GM21717 (cell line): Measurements from ENCODE around the gene MAN1B1.
"Not testable (repeated sequence)": the region's sequence is repeated elsewhere in the genome, so short reads cannot be mapped to it uniquely, and the experiment has no call there.

Source experiments
- ATAC-seq: cut with Tn5 transposase; IDR thresholded peaks from one replicate; pipeline ENCODE4 v1.9.1; 2021; ENCODE audit warnings: mild to moderate bottlenecking, moderate library complexity; ENCODE audit not compliant: unreplicated experiment

The MAN1B1 gene

DNA sequence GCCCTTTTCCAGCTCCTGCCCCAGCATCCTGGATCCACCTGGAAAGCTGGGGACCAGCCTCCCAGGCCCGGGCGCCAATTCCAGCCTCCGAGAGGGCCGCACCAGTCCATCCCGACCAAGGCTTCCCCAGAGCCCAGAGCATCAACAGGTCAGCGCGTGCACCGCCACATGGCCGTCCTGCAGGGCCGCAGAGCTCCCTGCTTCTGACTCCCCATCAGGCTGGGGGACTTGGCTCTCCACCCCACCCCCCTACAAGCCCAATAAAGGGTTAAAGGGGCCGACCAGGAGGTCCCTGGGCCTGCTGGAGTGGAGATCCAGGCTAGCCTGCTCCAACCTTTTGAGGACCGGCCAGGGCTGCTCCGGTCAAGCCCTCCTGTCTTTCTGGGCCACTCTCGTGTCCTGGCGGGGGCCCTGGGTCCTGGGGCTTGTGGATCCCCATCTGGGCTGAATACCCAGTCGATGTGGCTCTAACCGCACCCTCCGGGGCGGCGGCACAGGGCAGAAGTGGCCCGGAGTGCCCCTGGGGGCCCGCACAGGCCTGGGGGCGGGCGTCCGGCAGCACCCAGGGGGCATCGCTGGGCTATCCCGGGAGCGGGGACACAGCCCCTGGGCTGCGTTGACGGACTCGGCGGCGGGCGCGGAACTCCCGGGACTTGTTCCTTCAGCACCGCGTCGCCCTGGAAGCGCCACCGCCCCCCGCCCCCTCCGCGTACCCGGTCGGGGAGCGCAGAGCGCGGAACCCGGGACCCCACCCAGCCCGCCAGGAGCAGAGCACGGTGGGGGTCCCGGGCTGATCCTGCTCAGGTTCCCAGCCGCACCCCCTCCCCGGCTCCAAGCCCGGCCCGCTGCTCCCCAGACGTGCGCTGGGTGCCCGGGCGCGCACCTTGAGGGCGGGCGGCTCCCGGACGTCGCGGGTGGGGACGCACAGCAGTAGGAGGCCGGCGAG is 33.5 kb upstream of the MAN1B1 start:
- ATAC-seq: no peak

DNA sequence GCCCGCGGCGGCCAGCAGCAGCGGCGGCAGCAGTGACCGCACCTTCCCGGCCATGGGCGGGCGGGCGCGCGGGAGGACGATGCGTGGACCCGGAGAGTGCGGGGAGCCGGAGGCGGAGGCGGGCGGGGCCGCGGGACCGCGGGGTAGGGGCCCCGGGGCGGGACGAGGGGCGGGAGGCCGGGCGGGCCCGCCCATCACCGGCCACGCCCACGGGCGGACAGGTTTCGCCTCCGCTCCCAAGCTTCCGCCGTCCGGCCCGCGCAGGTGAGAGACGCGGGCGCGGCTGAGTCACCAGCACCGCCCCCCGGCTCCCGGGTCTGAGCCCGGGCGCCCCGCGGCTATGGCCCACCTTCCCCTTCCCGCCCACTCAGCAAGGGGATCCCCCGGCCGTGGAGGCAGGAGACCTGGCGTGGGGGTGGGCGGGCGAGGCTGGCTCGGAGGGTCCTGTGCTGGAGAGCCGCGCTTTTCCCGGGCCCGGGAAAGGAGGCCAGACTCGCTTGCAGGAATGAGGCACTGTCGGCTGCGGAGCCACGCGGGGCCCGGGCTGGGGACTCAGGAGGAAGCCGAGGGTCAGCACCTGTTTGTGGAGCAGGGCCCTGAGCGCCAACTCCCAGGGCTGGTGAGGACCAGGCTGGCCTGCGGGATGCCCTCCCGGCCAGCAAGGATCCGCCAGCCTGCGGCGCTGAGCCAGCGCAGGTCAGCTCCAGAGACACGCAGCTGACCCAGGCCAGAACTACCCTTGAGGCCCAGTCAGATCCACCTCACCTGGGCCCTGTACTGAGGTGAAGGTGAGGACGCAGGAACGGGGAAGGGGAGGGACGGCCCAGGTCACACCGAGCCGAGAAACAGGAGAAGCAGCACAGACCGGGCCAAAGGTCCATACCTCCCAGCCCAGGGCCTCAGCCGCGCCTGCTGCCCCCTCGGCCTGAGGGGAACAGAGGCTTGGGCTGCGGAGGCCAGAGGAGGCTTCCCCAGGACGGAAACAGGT is 32.5 kb upstream of the MAN1B1 start, which contains the start of gene ENTPD2:
TSS of gene ENTPD2 (minus strand) at position 118 of the 988 bp plus-strand sequence. CDS start at position 54, 64 bp downstream.
- ATAC-seq: no peak

DNA sequence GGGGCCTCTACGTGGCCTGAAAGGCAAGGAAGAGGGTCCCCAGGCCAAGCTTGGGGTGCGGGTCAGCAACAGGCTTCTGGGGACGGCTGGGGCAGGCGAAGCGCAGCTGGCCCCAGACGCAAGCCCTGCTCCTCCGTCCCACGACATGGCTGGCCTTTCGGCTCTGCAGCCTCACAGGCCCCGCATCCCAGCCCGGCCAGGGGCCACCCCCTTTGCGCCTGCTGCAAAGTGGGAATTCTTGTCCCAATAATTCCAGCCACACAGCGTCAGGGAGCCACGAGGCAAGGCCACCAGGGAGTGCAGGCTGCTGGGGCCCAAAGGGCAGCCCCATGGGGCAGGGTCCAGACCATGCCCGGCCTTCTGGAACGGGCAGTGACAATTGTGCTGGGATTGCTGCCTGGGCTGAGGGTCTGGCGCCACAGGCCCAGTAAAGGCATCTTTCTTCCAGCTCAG is 31.8 kb upstream of the MAN1B1 start:
- ATAC-seq: no peak

DNA sequence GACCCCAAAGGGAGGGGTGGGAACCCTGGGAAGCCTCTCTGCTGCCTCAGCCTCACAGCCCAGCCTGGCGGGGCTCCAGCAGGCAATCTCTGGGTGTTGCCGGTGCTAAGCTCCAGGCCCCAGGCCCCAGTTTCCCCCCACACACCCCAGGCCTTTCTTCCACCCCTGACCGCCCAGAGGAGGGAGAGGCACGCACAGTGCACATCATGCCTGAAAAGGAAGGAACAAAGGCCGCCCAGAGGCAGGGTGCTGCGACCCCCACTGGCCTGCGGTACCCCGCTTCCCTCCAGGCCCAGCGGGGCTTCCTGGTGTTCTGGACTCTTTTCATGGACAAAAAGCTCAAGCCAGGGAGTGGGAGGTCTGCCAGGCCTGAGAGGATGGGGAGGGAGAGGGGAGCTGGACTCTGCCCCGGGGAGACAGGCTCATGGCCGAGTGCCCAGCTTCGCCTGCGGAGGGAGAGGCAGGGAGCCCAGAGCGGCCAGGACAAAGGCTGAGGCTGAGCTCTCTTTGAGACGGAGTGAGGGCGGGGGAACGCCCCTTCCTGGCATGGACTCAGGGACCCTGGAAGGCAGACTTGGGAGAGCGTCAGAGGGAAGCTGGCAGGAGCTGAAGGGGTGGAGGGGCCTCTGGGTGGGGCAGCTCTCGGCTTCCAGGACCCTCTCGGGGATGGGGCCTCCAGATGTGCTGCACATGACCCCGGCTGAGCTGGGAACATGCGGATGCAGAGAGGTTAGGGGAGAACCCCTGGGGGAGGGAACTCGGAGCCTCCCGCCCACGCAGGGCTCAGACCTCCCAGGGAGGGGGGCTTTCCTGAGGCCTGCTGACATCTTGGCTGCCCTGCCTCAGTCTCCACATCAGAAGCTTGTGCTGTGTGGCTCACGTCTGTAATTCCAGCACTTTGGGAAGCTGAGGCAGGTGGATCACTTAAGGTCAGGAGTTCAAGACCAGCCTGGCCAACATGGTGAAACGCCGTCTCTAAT is 31.1 kb upstream of the MAN1B1 start:
- ATAC-seq: no peak

DNA sequence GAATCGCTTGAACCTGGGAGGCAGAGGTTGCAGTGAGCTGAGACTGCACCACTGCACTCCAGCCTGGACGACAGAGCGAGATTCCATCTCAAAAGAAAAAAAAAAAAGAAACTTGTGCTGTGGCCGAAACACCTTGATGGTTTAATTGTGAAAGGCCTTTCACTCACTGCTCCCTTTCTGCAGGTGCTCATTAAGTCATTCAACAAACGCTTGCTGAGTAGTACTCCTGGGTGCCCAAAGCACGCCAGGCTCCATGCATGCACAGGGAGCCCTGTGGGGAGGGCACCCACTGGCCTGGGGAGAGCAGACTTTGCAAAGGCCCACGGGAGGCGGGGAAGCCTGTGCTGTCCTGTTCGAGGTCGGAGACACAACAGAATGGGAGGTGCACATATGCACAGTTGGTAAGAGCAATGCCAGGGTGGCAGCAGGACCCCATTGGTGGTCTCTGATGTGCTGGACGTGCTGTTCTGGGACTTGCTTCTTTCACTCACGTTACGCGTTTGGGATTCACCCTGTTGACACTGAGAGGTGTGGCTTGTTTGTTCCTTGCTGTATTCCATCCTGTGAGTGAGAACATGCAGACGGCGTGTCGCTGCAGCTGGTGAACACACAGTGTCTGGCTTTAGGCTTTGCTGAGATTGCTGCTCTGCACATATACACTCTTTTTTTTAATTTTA is 29.9 kb upstream of the MAN1B1 start:
- no peak for ATAC-seq

DNA sequence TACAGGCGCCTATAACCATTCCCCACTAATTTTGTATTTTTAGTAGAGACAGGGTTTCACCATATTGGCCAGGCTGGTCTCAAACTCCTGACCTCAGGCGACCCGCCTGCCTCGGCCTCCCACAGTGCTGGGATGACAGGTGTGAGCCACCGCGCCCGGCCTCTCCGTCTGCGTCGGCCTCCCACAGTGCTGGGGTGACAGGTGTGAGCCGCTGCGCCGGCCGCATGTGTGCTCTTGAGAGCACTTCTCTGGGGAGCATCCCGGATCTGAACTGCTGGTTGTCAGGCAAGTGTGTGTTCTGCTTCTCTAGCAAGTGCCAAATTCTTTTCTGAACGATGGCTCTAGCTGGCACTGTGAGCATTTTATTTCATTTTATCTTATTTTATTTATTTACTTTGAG is 29.2 kb upstream of the MAN1B1 start:
- ATAC-seq: no peak

DNA sequence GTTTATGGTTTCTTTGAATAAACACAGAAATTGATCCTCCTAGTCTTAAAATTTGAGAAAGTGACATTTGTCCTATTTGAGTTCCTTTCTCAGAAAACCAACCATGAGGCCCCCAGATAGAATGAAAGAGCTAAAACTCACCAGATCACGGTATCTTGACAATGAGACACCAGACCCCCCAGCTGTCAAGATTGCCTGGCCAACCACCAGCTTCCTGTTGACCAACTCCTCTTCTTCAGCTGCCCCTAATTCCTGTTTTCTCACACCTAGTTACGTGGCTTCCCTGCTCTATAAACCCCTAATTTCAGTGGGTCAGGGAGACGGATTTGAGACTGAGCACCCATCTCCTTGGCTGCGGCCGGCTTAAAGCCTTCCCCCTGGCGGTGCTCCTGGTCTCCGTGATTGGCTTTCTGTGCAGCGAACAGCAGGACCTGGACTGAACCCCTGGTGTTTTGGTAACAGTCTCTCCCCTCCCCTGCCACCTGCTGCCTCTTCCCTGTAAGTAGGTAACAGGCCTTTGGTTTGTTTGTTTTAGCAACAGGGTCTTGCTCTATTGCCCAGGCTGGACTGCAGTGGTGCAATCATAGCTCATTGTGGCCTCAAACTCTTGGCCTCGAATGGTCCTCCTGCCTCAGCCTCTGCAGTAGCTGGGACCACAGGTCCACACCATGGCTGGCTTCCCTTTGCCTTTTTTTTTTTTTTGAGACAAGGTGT is 28.1 kb upstream of the MAN1B1 start:
- ATAC-seq: no peak

DNA sequence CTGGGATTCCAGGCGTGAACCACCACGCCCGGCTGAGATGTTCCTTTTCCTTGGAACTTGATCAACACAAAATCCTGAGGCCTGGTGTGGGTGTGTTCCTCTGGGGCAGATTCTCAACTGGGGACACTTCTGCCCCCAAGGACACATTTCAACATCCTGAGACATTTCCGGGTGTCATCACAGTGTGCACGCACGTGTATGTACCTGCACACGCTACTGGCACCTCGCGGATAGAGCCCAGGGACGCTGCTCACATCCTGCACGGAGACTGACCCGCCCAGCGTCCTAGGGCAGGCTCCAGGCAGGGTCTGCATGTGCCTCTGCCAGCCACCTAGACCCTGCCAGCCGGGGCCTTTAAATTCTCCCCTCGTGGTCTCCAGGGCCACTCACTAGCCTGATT is 24.4 kb upstream of the MAN1B1 start:
- no peak for ATAC-seq

DNA sequence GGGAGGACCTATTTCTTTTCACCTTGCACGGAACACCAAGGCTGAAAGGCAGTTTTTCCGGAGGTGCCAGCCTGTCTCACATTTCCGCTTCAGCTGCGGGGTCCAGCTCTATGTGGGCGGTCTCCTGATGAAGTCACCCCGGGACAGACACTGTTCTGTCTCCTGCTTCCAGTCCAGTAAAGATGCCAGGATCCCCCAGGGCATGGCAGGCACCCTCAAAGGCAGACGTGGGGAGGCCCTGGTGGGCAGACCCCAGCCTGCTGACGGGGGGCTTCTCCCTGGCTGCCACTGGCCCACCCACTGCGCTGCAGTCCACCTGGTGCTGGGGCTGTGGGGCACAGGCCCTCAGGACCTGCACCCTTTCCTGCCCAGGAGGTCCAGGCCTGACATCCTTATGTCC is 24.0 kb upstream of the MAN1B1 start:
- not testable (repeated sequence) for ATAC-seq

DNA sequence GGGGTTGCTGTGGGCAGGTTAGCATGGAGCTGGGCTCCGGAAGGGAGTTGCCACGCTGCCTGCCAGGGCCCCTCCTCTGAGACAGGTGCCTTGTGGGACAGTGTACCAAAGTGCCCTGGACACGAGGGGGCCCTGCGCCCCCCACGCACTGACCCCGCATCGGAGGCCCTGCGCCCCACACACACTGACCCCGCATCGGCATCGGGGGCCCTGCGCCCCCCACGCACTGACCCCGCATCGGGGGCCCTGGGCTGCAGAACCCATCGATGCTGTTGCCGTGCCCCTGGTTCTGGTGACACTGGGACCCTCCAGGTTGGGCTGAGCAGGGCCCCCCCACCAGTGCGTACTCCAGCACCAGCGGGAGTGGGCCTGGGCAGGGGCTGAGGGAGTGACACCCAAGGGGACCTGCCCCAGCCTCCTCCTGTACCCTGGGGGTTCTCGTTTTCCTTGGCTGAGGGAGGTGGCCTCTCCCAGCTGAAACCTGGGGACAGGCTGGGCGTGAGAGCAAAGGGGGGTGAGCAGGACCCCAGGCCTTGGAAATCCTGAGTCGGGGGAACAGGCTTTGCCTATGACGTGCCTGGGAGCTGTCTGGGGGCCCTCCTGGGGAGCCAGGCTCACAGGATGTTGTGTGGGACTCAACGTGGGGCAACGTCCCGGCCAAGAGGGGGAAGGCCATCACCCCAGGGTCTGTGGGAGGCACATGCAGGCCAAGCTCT is 23.3 kb upstream of the MAN1B1 start:
- no peak for ATAC-seq

DNA sequence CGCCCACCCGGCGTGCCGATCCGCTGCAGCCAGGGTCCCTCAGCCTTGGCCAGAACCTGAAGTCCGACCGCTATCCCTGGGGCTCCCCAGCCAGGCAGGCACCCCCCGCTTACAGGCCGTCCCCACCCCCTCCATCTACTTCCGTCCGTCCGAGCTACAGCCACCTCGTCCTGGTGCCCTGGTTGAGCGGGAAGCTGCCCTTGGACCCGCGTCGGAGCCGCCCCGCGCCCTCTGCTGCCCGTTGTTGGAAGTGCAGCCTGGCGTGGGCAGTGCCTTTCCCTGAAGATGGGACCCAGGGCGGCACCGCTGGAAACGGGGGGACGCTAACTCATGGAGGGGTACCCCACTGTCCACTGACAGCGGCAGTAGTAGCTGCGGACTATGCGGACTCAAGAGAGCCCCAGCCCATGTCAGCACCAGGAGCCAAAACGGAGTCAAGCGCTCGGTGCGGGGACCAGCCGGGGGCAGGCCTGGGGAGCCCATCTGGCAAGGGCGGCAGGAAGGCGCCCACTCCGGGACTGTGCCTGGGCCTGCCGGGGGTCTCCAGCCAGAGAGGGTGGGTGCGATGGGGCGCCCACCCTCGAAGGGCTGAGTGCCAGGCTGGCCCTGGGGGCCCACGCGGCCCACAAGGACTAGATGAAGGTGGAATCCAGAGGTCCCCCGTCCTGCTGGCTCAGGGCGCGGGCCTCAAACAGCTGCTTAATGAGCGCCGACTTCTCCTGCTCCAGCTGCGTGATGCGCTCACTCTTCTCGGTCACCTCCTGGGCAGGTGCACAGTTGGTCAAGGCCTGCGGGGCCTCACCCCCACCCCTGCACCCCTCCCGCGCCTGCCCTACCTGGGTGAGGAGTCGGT is 22.5 kb upstream of the MAN1B1 start:
- no peak for ATAC-seq

DNA sequence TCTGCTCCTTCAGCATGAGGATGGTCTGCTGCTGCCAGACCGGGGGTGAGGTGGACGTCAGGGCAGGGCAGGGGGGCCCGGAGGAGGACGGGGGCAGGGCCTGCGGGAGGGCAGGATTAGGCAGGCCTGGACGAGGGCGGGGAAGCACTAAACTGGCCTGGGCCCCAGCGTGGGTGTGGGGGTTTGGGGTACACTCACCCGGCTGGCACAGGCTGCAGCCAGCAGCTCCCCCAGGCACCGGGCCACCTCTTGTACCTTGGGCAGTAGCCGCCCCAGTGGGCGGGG is 22.0 kb upstream of the MAN1B1 start:
- ATAC-seq: no peak

DNA sequence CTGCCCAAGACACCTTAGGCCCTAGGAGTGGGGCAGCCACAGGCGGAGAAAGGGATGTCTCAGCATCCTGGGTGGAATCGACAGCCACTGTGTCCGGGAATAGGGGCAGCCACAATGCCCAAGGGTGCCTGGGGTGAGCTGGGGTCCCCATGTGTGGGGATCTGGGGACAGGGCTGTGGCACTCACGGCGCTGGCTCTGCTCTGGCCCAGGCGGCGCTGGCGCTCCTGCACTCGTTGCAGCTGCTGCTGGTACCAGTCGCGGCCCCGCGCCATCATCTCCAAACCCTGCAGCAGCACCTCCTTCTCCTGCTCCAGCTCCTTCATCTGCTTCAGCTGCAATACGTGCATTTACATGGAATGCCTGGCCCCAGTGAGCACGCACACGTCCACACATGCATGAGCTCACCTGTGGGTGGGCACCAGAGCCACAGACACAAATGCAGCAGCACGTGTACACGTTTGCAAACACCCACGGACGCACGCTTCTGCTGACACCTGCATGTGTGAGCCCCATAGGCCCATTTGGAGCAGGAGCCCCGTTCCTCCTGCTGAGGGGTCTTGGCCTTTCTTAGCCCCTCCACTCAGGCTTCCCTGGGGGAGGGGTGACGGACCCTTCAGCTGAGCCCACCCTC is 21.3 kb upstream of the MAN1B1 start:
- no peak for ATAC-seq

DNA sequence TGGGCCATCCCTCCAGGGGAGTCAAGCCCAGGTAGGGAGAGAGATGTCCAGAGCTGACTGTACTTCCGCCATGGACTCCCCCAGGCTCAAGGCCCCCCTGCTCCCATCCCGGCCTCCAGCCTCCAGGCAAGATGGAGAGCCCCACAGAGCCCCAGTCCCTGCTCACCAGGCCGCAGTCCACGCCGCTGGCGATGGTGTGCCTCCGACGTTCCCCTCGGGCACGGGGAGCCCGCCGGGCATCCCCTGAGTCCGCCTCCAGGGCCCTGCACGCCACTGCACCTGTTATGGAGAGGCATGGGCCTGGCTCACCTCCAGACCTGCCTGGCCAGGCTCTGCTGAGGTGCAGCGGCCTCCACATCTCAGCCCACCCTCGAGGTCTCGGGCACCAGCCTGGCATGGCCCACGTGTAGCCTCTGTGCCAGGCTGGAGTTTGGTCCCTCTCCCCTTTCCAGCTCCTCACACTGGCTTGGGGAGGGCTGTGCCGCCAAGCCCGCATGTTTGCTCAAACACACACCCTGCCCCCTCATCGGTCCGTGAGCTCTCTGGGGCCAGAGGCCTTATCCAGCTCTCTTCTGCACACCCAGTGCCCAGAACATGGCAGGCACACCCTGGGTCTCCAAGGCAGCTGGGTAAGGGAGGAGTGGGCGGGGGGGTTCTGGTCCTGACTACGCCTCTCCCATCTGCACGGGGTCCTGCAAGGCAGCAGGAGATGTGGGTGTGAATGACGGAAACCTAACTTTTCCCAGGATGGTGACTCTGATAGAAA is 20.5 kb upstream of the MAN1B1 start:
- no peak for ATAC-seq

DNA sequence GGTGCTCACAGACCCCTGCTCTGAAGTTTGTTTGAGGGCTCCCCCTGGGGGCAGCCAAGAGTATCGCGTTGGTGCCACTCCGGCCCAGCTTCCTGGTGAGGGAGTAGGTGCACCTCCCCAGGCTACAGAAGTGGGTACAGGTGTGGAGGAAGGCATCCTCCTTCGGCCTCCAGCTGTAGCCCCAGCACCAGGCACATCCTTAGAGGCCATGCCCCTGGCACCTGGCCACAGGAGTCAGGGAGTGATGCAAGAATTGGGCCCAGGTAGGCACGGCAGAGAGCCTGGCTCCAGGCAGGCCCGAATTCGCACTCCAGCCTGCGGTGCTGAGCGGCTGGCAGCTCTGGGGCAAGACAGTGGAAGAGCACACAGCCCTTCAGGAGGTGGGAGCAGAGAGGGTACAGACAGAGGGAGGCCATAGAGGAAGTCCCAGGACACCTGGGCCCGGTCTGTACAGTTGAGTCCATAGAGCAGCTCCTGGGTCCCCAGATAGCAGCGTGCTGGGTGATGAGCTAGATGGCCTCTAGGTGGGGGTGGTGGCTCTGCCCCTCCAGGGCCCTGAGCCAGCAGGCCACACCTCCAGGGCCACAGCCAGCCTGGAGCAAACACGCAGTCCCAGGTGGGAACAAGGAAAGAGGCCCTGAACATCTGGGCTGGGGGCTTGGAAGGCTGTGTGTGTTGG is 18.8 kb upstream of the MAN1B1 start:
- no peak for ATAC-seq
